Stomach (tissue), 9 donors: ENCODE data around the gene EIF2S1. TPM values are rescaled to one million over a fixed set of nuclear protein-coding genes. Genes with fewer than 3 reads are reported as not detected.

Experiments
- DNase-seq, 2 donors: peaks; one replicate each; pipeline versions ENCODE4 v3.0.0 to v3.0.0-alpha.2; 2013 to 2019
- H3K27ac ChIP-seq, 5 donors: fragments of 200-600 bp in 4 of 5; sonication (generic) in 4 of 5; one replicate each; pipeline ENCODE4 v1.5.1; 2013 to 2019; ENCODE audit warnings: mild to moderate bottlenecking in 1 of 5, moderate library complexity in 1 of 5
- H3K27me3 ChIP-seq, 3 donors: fragments of 200-600 bp; sonication (generic); one replicate each; pipeline ENCODE4 v1.5.1; 2017 to 2019; ENCODE audit warnings: mixed run types in 1 of 3
- H3K36me3 ChIP-seq, 4 donors: fragments of 200-600 bp; sonication (generic); 1 replicate in 3 of 4; 2 replicates in 1 of 4; pipeline ENCODE4 v1.5.1; 2016 to 2019
- H3K4me1 ChIP-seq, 4 donors: fragments of 200-600 bp; sonication (generic); one replicate each; pipeline ENCODE4 v1.5.1; 2016 to 2019
- H3K4me3 ChIP-seq, 4 donors: fragments of 200-600 bp; sonication (generic) in 3 of 4; one replicate each; pipeline ENCODE4 v1.5.1; 2016 to 2019; ENCODE audit warnings: mild to moderate bottlenecking in 1 of 4
- H3K9me3 ChIP-seq, 4 donors: fragments of 200-600 bp; sonication (generic); one replicate each; pipeline ENCODE4 v1.5.1; 2016 to 2019
- CTCF ChIP-seq, 7 experiments: fragments of 450-650 bp in 4 of 7; fragments of 200-600 bp in 3 of 7; sonication (generic) in 3 of 7; IDR thresholded peaks; one replicate each; pipeline ENCODE4 v1.5.1; 2016 to 2019; ENCODE audit warnings: antibody characterized with exemption in 7 of 7, control low read depth in 2 of 7, mild to moderate bottlenecking in 1 of 7
- EP300 ChIP-seq: sonication (generic); formaldehyde crosslinking; IDR thresholded peaks from one replicate; pipeline ENCODE4 v1.6.1; 2017; ENCODE audit warnings: antibody characterized with exemption
- POLR2A ChIP-seq, 4 donors: fragments of 450-650 bp; IDR thresholded peaks; one replicate each; pipeline ENCODE4 v1.6.1; 2016; ENCODE audit warnings: antibody characterized with exemption in 4 of 4, control low read depth in 2 of 4, mild to moderate bottlenecking in 1 of 4, moderate library complexity in 1 of 4
- POLR2AphosphoS5 ChIP-seq, 3 donors: sonication (generic); formaldehyde crosslinking; IDR thresholded peaks; one replicate each; pipeline ENCODE4 v1.6.1; 2016; ENCODE audit warnings: antibody characterized with exemption in 3 of 3
- WGBS, 5 donors: extraction: QIAGEN DNeasy Blood & Tissue Kit in 3 of 5; methylation state at CpG; one replicate each; pipeline versions ENCODE4 v1.1.5 to v1.1.7; 2013 to 2018; 5-methylcytosine and 5-hydroxymethylcytosine counted together
- intact Hi-C: fragments of 100-400 bp; cut with DNase I; formaldehyde crosslinking; loops from one replicate; pipeline ENCODE4 v1.15.1; 2023; ENCODE audit warnings: low total_unique reads
- polyA plus RNA-seq, 3 donors: library from polyadenylated mRNA; stranded (reverse); fragments of 200-250 nt; gene quantifications; one replicate each; pipeline ENCODE4 v1.2.3, GENCODE V29; 2013
- total RNA-seq, 5 donors: library from RNA; depleted of rRNA; stranded (reverse); fragments of >200 nt; gene quantifications; one replicate each; pipeline versions ENCODE4 v1.1.0 to v1.2.3, GENCODE V29; 2014 to 2016
- donor health status: healthy with polysubstance abuse.
- donor health status: Bipolar disorder and iron deficiency.
- donor health status: healthy.

The EIF2S1 gene
- total and polyA plus RNA-seq, 8 donors = 15.6 to 149 (median 42.6) TPM

GRCh38 chr14:67420102-67420739 is 60.1 kb downstream of the EIF2S1 start:
- Histone ChIP-seq H3K27ac (peak overlapping the region in 1 of 5 donors; percentile 67), H3K27me3 (peaks cover 0 to 12% (median 0%) of the 10 kb centered on the region in 3 donors), H3K4me3 (no peak overlapping the region), H3K4me1 (peaks cover 0 to 15% (median 5%) of the 10 kb centered on the region in 4 donors), H3K36me3 (no peaks in the 10 kb centered on the region), H3K9me3 (no peaks in the 10 kb centered on the region)
- intact Hi-C loops = no loop called here
- 75 to 80% (median 77%) methylated on average over 12 of the region's 12 CpGs for WGBS, 5 donors
- TF ChIP-seq CTCF (IDR thresholded peaks at IDR 0.05) (peak in 1 of 7 experiments; percentile 21), EP300 (no peak), POLR2A (IDR thresholded peaks at IDR 0.05) (no peak), POLR2AphosphoS5 (IDR thresholded peaks at IDR 0.05) (no peak)
- peak in 1 of 2 donors; percentile 33 for DNase-seq

GRCh38 chr14:67421356-67422224 is 61.5 kb downstream of the EIF2S1 start:
- Histone ChIP-seq H3K27ac (no peak overlapping the region), H3K9me3 (no peaks in the 10 kb centered on the region), H3K4me3 (no peak overlapping the region), H3K36me3 (no peaks in the 10 kb centered on the region), H3K27me3 (peaks cover 0 to 25% (median 0%) of the 10 kb centered on the region in 3 donors), H3K4me1 (peaks cover 0 to 11% (median 4%) of the 10 kb centered on the region in 4 donors)
- TF ChIP-seq EP300 (no peak), CTCF (IDR thresholded peaks at IDR 0.05) (no peak), POLR2AphosphoS5 (IDR thresholded peaks at IDR 0.05) (no peak), POLR2A (IDR thresholded peaks at IDR 0.05) (no peak)
- DNase-seq = no peak
- 91 to 95% (median 93%) methylated on average over 11 of the region's 11 CpGs for WGBS, 5 donors
- intact Hi-C loops = no loop called here

GRCh38 chr14:67423424-67423823 is 63.3 kb downstream of the EIF2S1 start:
- no peak overlapping the region for H3K4me3 ChIP-seq
- H3K9me3 ChIP-seq = no peaks in the 10 kb centered on the region
- no peak for DNase-seq
- no peaks in the 10 kb centered on the region for H3K36me3 ChIP-seq
- no peak overlapping the region for H3K27ac ChIP-seq
- TF ChIP-seq CTCF (IDR thresholded peaks at IDR 0.05) (no peak), EP300 (no peak), POLR2A (IDR thresholded peaks at IDR 0.05) (no peak), POLR2AphosphoS5 (IDR thresholded peaks at IDR 0.05) (no peak)
- intact Hi-C loops = no loop called here
- H3K4me1 ChIP-seq = peaks cover 4 to 28% (median 21%) of the 10 kb centered on the region in 4 donors
- 37 to 76% (median 66%) methylated on average over 2 of the region's 2 CpGs for WGBS, 5 donors
- peaks cover 0 to 30% (median 0%) of the 10 kb centered on the region in 3 donors for H3K27me3 ChIP-seq

GRCh38 chr14:67424539-67424938 is 64.4 kb downstream of the EIF2S1 start:
- intact Hi-C loops = no loop called here
- H3K27me3 ChIP-seq = peaks cover 0 to 25% (median 0%) of the 10 kb centered on the region in 3 donors
- H3K4me1 ChIP-seq = peaks cover 4 to 20% (median 19%) of the 10 kb centered on the region in 4 donors
- H3K36me3 ChIP-seq = no peaks in the 10 kb centered on the region
- no peak overlapping the region for H3K4me3 ChIP-seq
- H3K27ac ChIP-seq = no peak overlapping the region
- 46 to 65% (median 59%) methylated on average over 3 of the region's 3 CpGs for WGBS, 5 donors
- TF ChIP-seq EP300 = no peak
- TF ChIP-seq POLR2AphosphoS5 (IDR thresholded peaks at IDR 0.05) = no peak
- no peak for TF ChIP-seq CTCF (IDR thresholded peaks at IDR 0.05)
- TF ChIP-seq POLR2A (IDR thresholded peaks at IDR 0.05) = no peak
- DNase-seq = no peak
- no peaks in the 10 kb centered on the region for H3K9me3 ChIP-seq
